IMR-90 (cell line): Measurements from ENCODE around the gene WASHC2C. TPM values are rescaled to one million over a fixed set of nuclear protein-coding genes. Genes with fewer than 3 reads are reported as not detected.

Experiments
- ATAC-seq: fragments of 200-7000 bp; cut with Tn5 transposase; 2 replicates; pipeline ENCODE4 v1.9.1; 2020; ENCODE audit warnings: low read depth, mild to moderate bottlenecking, moderate library complexity
- BruUV-seq: library from RNA; stranded (reverse); fragments of 400-500 nt; replicated peaks from 2 replicates; lab custom pipeline; 2021; lab: Mats Ljungman, UMichigan
- CTCF ChIA-PET: fragments of 300-600 bp; formaldehyde crosslinking; extraction: SDS; loops from one replicate; lab custom pipeline; 2021; ENCODE audit warnings: antibody characterized with exemption; lab: Yijun Ruan, JAX
- POLR2A ChIA-PET: fragments of 300-600 bp; sonication (Branson Sonifier 250); formaldehyde crosslinking; loops from one replicate; lab custom pipeline; 2022; ENCODE audit warnings: antibody characterized with exemption; ENCODE audit not compliant: unreplicated experiment; lab: Charles Lee
- DNase-seq: peaks from one replicate; pipeline ENCODE4 v3.0.0; 2013
- H2AFZ ChIP-seq: replicated peaks from 2 replicates; pipeline ENCODE3; 2013; ENCODE audit warnings: low read length, mild to moderate bottlenecking; ENCODE audit not compliant: poor library complexity
- H2AK5ac ChIP-seq: 2 replicates; pipeline ENCODE4 v1.6.1; 2013; ENCODE audit warnings: low read depth, low read length, inconsistent platforms
- H2AK9ac ChIP-seq: replicated peaks from 2 replicates; pipeline ENCODE3; 2013; ENCODE audit warnings: mild to moderate bottlenecking, low read depth, low read length, moderate library complexity; ENCODE audit not compliant: poor library complexity
- H2BK120ac ChIP-seq: 2 replicates; pipeline ENCODE4 v1.6.1; 2013; ENCODE audit warnings: low read depth, low read length, inconsistent platforms
- H2BK15ac ChIP-seq: 3 replicates; pipeline ENCODE4 v1.6.1; 2013; ENCODE audit warnings: low read depth, low read length, inconsistent platforms
- H2BK20ac ChIP-seq: 2 replicates; pipeline ENCODE4 v1.6.1; 2013; ENCODE audit warnings: low read depth, mild to moderate bottlenecking, inconsistent platforms, low read length, moderate library complexity
- H2BK5ac ChIP-seq: 2 replicates; pipeline ENCODE4 v1.6.1; 2013; ENCODE audit warnings: mild to moderate bottlenecking, low read depth, low read length, inconsistent platforms; ENCODE audit not compliant: poor library complexity, severe bottlenecking
- H3K14ac ChIP-seq: replicated peaks from 2 replicates; pipeline ENCODE4 v1.6.1; 2013; ENCODE audit warnings: low read depth, low read length, inconsistent platforms
- H3K18ac ChIP-seq: 2 replicates; pipeline ENCODE4 v1.6.1; 2013; ENCODE audit warnings: low read depth, low read length, control low read depth
- H3K23ac ChIP-seq: 2 replicates; pipeline ENCODE4 v1.6.1; 2013; ENCODE audit warnings: low read depth, low read length, inconsistent platforms
- H3K27ac ChIP-seq: 2 replicates; pipeline ENCODE4 v1.5.1; 2013; ENCODE audit warnings: mild to moderate bottlenecking, control low read depth, low read length; ENCODE audit not compliant: insufficient read depth
- H3K27me3 ChIP-seq: 2 replicates; pipeline ENCODE4 v1.6.1; 2013; ENCODE audit warnings: low read length; ENCODE audit not compliant: control insufficient read depth, insufficient read depth
- H3K36me3 ChIP-seq: 2 replicates; pipeline ENCODE4 v1.6.1; 2013; ENCODE audit warnings: low read length, mixed read lengths; ENCODE audit not compliant: control insufficient read depth, insufficient read depth
- H3K4ac ChIP-seq: 2 replicates; pipeline ENCODE4 v1.6.1; 2013; ENCODE audit warnings: low read depth, low read length, inconsistent platforms
- H3K4me1 ChIP-seq: 2 replicates; pipeline ENCODE4 v1.6.1; 2013; ENCODE audit warnings: low read length, mixed read lengths; ENCODE audit not compliant: control insufficient read depth, insufficient read depth
- H3K4me2 ChIP-seq: 2 replicates; pipeline ENCODE4 v1.6.1; 2013; ENCODE audit warnings: low read depth, mild to moderate bottlenecking, control low read depth, low read length, moderate library complexity
- H3K4me3 ChIP-seq: 2 replicates; pipeline ENCODE4 v1.5.1; 2013; ENCODE audit warnings: low read depth, mild to moderate bottlenecking, control low read depth, low read length, moderate library complexity; ENCODE audit not compliant: insufficient read depth
- H3K56ac ChIP-seq: 2 replicates; pipeline ENCODE4 v1.6.1; 2013; ENCODE audit warnings: low read length, inconsistent platforms; ENCODE audit not compliant: insufficient read depth; ENCODE audit errors: extremely low read depth
- H3K79me1 ChIP-seq, 2 experiments: 2 replicates each; pipeline ENCODE4 v1.6.1; 2013; ENCODE audit warnings: low read length in 2 of 2, inconsistent platforms in 1 of 2, low read depth in 1 of 2
- H3K9ac ChIP-seq: 2 replicates; pipeline ENCODE4 v1.6.1; 2013; ENCODE audit warnings: low read depth, low read length, control low read depth
- H3K9me1 ChIP-seq: 2 replicates; pipeline ENCODE4 v1.6.1; 2013; ENCODE audit warnings: low read length, inconsistent platforms; ENCODE audit not compliant: insufficient read depth
- H3K9me3 ChIP-seq: 2 replicates; pipeline ENCODE4 v1.6.1; 2013; ENCODE audit warnings: low read length; ENCODE audit not compliant: control insufficient read depth, insufficient read depth
- H4K20me1 ChIP-seq: 2 replicates; pipeline ENCODE4 v1.6.1; 2013; ENCODE audit warnings: low read length, inconsistent platforms; ENCODE audit not compliant: insufficient read depth
- H4K5ac ChIP-seq: 2 replicates; pipeline ENCODE4 v1.6.1; 2013; ENCODE audit warnings: mild to moderate bottlenecking, low read depth, low read length, control low read depth
- H4K8ac ChIP-seq, 2 experiments: 2 replicates each; pipeline ENCODE4 v1.6.1; 2013; ENCODE audit warnings: low read depth in 2 of 2, low read length in 2 of 2, control low read depth in 1 of 2, inconsistent platforms in 1 of 2
- H4K91ac ChIP-seq: 2 replicates; pipeline ENCODE4 v1.6.1; 2013; ENCODE audit warnings: low read depth, low read length, inconsistent platforms; ENCODE audit not compliant: insufficient read depth
- BHLHE40 ChIP-seq: fragments of 150-350 bp; IDR thresholded peaks from 2 replicates; pipeline ENCODE4 v1.6.1; 2016; ENCODE audit warnings: mild to moderate bottlenecking, low read depth, low read length
- CEBPB ChIP-seq: IDR thresholded peaks from 2 replicates; pipeline ENCODE4 v1.6.1; 2012; ENCODE audit warnings: low read depth, low read length, improper control_type of control experiment
- CHD1 ChIP-seq: IDR thresholded peaks from 2 replicates; pipeline ENCODE4 v1.6.1; 2012; ENCODE audit warnings: low read depth, low read length, improper control_type of control experiment
- CTCF ChIP-seq: conservative IDR thresholded peaks from 2 replicates; pipeline ENCODE4 v1.5.1; 2012; ENCODE audit warnings: mild to moderate bottlenecking, low read depth, low read length, improper control_type of control experiment
- ELK1 ChIP-seq: fragments of 150-350 bp; IDR thresholded peaks from 2 replicates; pipeline ENCODE4 v1.6.1; 2016; ENCODE audit warnings: low read depth, mild to moderate bottlenecking, low read length, moderate library complexity, borderline replicate concordance
- FOS ChIP-seq: fragments of 150-350 bp; IDR thresholded peaks from 2 replicates; pipeline ENCODE4 v1.6.1; 2016; ENCODE audit warnings: low read depth, low read length
- MAFK ChIP-seq: IDR thresholded peaks from 2 replicates; pipeline ENCODE4 v1.6.1; 2012; ENCODE audit warnings: low read depth, low read length, improper control_type of control experiment
- MAZ ChIP-seq: IDR thresholded peaks from 2 replicates; pipeline ENCODE4 v1.6.1; 2012; ENCODE audit warnings: low read depth, mild to moderate bottlenecking, low read length, improper control_type of control experiment, moderate library complexity, borderline replicate concordance
- MXI1 ChIP-seq: IDR thresholded peaks from 2 replicates; pipeline ENCODE4 v1.6.1; 2012; ENCODE audit warnings: low read depth, mild to moderate bottlenecking, low read length, moderate library complexity, borderline replicate concordance
- NFE2L2 ChIP-seq: fragments of 150-350 bp; IDR thresholded peaks from 2 replicates; pipeline ENCODE4 v1.6.1; 2016; ENCODE audit warnings: low read depth, mild to moderate bottlenecking, low read length
- POLR2A ChIP-seq: IDR thresholded peaks from 2 replicates; pipeline ENCODE4 v1.6.1; 2012; ENCODE audit warnings: mild to moderate bottlenecking, low read depth, low read length
- RAD21 ChIP-seq: IDR thresholded peaks from 2 replicates; pipeline ENCODE4 v1.6.1; 2012; ENCODE audit warnings: low read length, improper control_type of control experiment
- RCOR1 ChIP-seq: IDR thresholded peaks from 2 replicates; pipeline ENCODE4 v1.6.1; 2012; ENCODE audit warnings: mild to moderate bottlenecking, low read length, improper control_type of control experiment; ENCODE audit not compliant: insufficient replicate concordance
- RFX5 ChIP-seq: IDR thresholded peaks from 2 replicates; pipeline ENCODE4 v1.8.0; 2012; ENCODE audit warnings: low read depth, mild to moderate bottlenecking, low read length, moderate library complexity
- SMC3 ChIP-seq: fragments of 150-350 bp; IDR thresholded peaks from 2 replicates; pipeline ENCODE4 v1.6.1; 2016; ENCODE audit warnings: low read depth, mild to moderate bottlenecking, antibody characterized with exemption, low read length, moderate library complexity
- USF2 ChIP-seq: fragments of 150-350 bp; IDR thresholded peaks from 2 replicates; pipeline ENCODE4 v1.6.1; 2017; ENCODE audit warnings: mild to moderate bottlenecking, antibody characterized with exemption, low read length, low read depth
- WGBS, 2 experiments: methylation state at CpG; one replicate each; pipeline versions ENCODE4 v1.1.5 to v1.1.7; 2013; ENCODE audit warnings: missing lambda C conversion rate in 2 of 2; ENCODE audit not compliant: insufficient read length in 1 of 2; ENCODE audit errors: extremely low coverage in 2 of 2; 5-methylcytosine and 5-hydroxymethylcytosine counted together
- dilution Hi-C: fragments of 300-500 bp; cut with HindIII; formaldehyde crosslinking; loops from one replicate; pipeline ENCODE4 v1.14.3; 2018; ENCODE audit warnings: low sequenced_read_pairs; ENCODE audit not compliant: unreplicated experiment
- in situ Hi-C: fragments of 300-500 bp; cut with MboI; formaldehyde crosslinking; loops from 3 replicates; pipeline ENCODE4 v1.14.3; 2019; ENCODE audit warnings: low sequenced_read_pairs, inconsistent platforms, mixed read lengths
- intact Hi-C: fragments of 100-400 bp; cut with micrococcal nuclease; formaldehyde crosslinking; loops from 2 replicates; pipeline ENCODE4 v1.10.0; 2022
- polyA plus RNA-seq, 3 experiments: library from polyadenylated mRNA; depleted of rRNA; stranded (reverse); fragments of >200 nt; gene quantifications; 2 replicates each; pipeline ENCODE4 v1.2.3, GENCODE V29; 2012; ENCODE audit warnings: low replicate concordance in 1 of 3
- total RNA-seq: library from RNA; depleted of rRNA; stranded (reverse); fragments of >200 nt; gene quantifications from 2 replicates; pipeline ENCODE4 v1.2.3, GENCODE V29; 2012

WASHC2C gene
- total and polyA plus RNA-seq, 2 of the 4 experiments (the other 2 are of a cell fraction): 22.2 to 27.2 TPM

GRCh38 chr10:45819552-45819951 is 92.5 kb downstream of the WASHC2C start:
- ChIA-PET CTCF (no interaction called here), POLR2A (no interaction called here)
- no peak overlapping the region for H3K18ac ChIP-seq
- no peak overlapping the region for H3K27ac ChIP-seq
- no peak overlapping the region for H2AFZ ChIP-seq
- no peak overlapping the region for H2BK20ac ChIP-seq
- no peak overlapping the region for H2BK120ac ChIP-seq
- in situ Hi-C loops: no loop called here
- H3K36me3 ChIP-seq: no peaks in the 10 kb centered on the region
- H3K4ac ChIP-seq: no peak overlapping the region
- no peak overlapping the region for H2BK15ac ChIP-seq
- ATAC-seq (no peak), DNase-seq (no peak)
- H3K4me1 ChIP-seq: no peaks in the 10 kb centered on the region
- no CpG with 5 or more reads among the region's 9 CpGs for WGBS, 2 experiments
- no peak overlapping the region for H2AK9ac ChIP-seq
- no TSS peak for BruUV-seq
- no peak for TF ChIP-seq RAD21
- no peak for TF ChIP-seq ELK1
- no peak for TF ChIP-seq RFX5
- TF ChIP-seq SMC3: no peak
- no peak for TF ChIP-seq CEBPB
- TF ChIP-seq CTCF: no peak
- no peak for TF ChIP-seq USF2
- TF ChIP-seq BHLHE40: no peak
- no peak for TF ChIP-seq CHD1
- no peak for TF ChIP-seq FOS
- no peak for TF ChIP-seq POLR2A
- no peak for TF ChIP-seq NFE2L2
- TF ChIP-seq RCOR1: no peak
- no peak for TF ChIP-seq MXI1
- TF ChIP-seq MAZ: no peak
- TF ChIP-seq MAFK: no peak
- no peak overlapping the region for H3K4me3 ChIP-seq
- dilution Hi-C loops: no loop called here
- no peak overlapping the region for H3K23ac ChIP-seq
- peaks cover 5% of the 10 kb centered on the region; the same call in 1 of the 2 replicates for H3K9me3 ChIP-seq
- intact Hi-C loops: no loop called here
- H3K27me3 ChIP-seq: no peaks in the 10 kb centered on the region
- H3K9me1 ChIP-seq: 0 out of 2 replicates have a peak, but pooled peaks cover 3% of the 10 kb centered on the region
- no peaks in the 10 kb centered on the region for H4K20me1 ChIP-seq
- no peak overlapping the region for H4K91ac ChIP-seq
- H4K5ac ChIP-seq: no peak overlapping the region
- H3K56ac ChIP-seq: no peak overlapping the region
- no peak overlapping the region for H3K9ac ChIP-seq
- H3K14ac ChIP-seq: no peak overlapping the region
- H2BK5ac ChIP-seq: no peak overlapping the region
- no peak overlapping the region for H3K4me2 ChIP-seq
- no peak overlapping the region for H2AK5ac ChIP-seq
- no peaks in the 10 kb centered on the region for H3K79me1 ChIP-seq
- H4K8ac ChIP-seq: no peak overlapping the region
